Esophagus squamous epithelium (tissue), 5 donors: ENCODE results near the gene SLC22A1. TPM values are rescaled to one million over a fixed set of nuclear protein-coding genes. Genes with fewer than 3 reads are reported as not detected.

Experiments used
- DNase-seq: peaks from one replicate; lab custom pipeline; 2025; lab: John Stamatoyannopoulos, UW
- H3K27ac ChIP-seq, 4 donors: fragments of 200-600 bp; sonication (generic); one replicate each; pipeline ENCODE4 v1.5.1; 2016 to 2019; ENCODE audit warnings: mild to moderate bottlenecking in 1 of 4
- H3K27me3 ChIP-seq, 4 donors: fragments of 200-600 bp; sonication (generic); 1 replicate in 3 of 4; 2 replicates in 1 of 4; pipeline versions ENCODE4 v1.5.1 to v1.6.0; 2017 to 2021; ENCODE audit warnings: antibody characterized with exemption in 1 of 4
- H3K36me3 ChIP-seq, 3 donors: fragments of 200-600 bp; sonication (generic); one replicate each; pipeline ENCODE4 v1.5.1; 2016 to 2019
- H3K4me1 ChIP-seq, 3 donors: fragments of 200-600 bp; sonication (generic); one replicate each; pipeline ENCODE4 v1.5.1; 2017 to 2019
- H3K4me3 ChIP-seq, 4 donors: fragments of 200-600 bp; sonication (generic); 1 replicate in 3 of 4; 2 replicates in 1 of 4; pipeline ENCODE4 v1.5.1; 2016 to 2019; ENCODE audit warnings: mild to moderate bottlenecking in 2 of 4, moderate library complexity in 1 of 4
- H3K9me3 ChIP-seq, 3 donors: fragments of 200-600 bp; sonication (generic); one replicate each; pipeline ENCODE4 v1.5.1; 2016 to 2019
- CTCF ChIP-seq, 6 experiments: fragments of 450-650 bp in 4 of 6; fragments of 200-600 bp in 2 of 6; sonication (generic) in 2 of 6; IDR thresholded peaks; one replicate each; pipeline ENCODE4 v1.5.1; 2016 to 2019; ENCODE audit warnings: antibody characterized with exemption in 6 of 6, mild to moderate bottlenecking in 4 of 6, moderate library complexity in 4 of 6
- POLR2A ChIP-seq, 4 donors: fragments of 450-650 bp; IDR thresholded peaks; one replicate each; pipeline ENCODE4 v1.6.1; 2017; ENCODE audit warnings: antibody characterized with exemption in 4 of 4, mild to moderate bottlenecking in 4 of 4, moderate library complexity in 3 of 4
- WGBS, 2 donors: methylation state at CpG; one replicate each; pipeline ENCODE4 v1.1.5; 2018; 5-methylcytosine and 5-hydroxymethylcytosine counted together
- intact Hi-C: fragments of 100-400 bp; cut with DNase I; formaldehyde crosslinking; loops from one replicate; pipeline ENCODE4 v1.15.0; 2022
- total RNA-seq, 4 donors: library from RNA; depleted of rRNA; stranded (reverse); fragments of >200 nt; gene quantifications; one replicate each; pipeline ENCODE4 v1.1.0, GENCODE V29; 2016
- donor health status: DM: yes; HTN: yes; CAD: no.

The SLC22A1 gene
- total RNA-seq, 4 donors from 2014 or later: 0.35 to 0.53 (median 0.38) TPM; not detected in 1

- TF ChIP-seq CTCF (IDR thresholded peaks at IDR 0.05) (no peak), POLR2A (IDR thresholded peaks at IDR 0.05) (no peak)
- Histone ChIP-seq H3K9me3 (peaks cover 0 to 18% (median 14%) of the 10 kb centered on the region in 3 donors), H3K4me3 (no peak overlapping the region), H3K36me3 (no peaks in the 10 kb centered on the region), H3K27ac (no peak overlapping the region), H3K27me3 (no peaks in the 10 kb centered on the region), H3K4me1 (no peaks in the 10 kb centered on the region)
- intact Hi-C loops: no loop called here
- DNase-seq: no peak
- WGBS, 2 donors: 61 to 73% methylated on average over 1 of the region's 1 CpG
Observed at GRCh38 chr6:160190081-160190480, 68.5 kb downstream of the SLC22A1 start.

GRCh38 chr6:160190973-160191372, 69.4 kb downstream of the SLC22A1 start:
- DNase-seq: no peak
- no peaks in the 10 kb centered on the region for H3K36me3 ChIP-seq
- no peaks in the 10 kb centered on the region for H3K4me1 ChIP-seq
- no peak for TF ChIP-seq POLR2A (IDR thresholded peaks at IDR 0.05)
- no peak for TF ChIP-seq CTCF (IDR thresholded peaks at IDR 0.05)
- H3K9me3 ChIP-seq: peaks cover 0 to 22% (median 18%) of the 10 kb centered on the region in 3 donors
- H3K27me3 ChIP-seq: no peaks in the 10 kb centered on the region
- no peak overlapping the region for H3K27ac ChIP-seq
- intact Hi-C loops: no loop called here
- no peak overlapping the region for H3K4me3 ChIP-seq

- H3K9me3 ChIP-seq: peaks cover 0 to 22% (median 18%) of the 10 kb centered on the region in 3 donors
- 90 to 100% methylated on average over 1 of the region's 1 CpG for WGBS, 2 donors
- H3K4me3 ChIP-seq: no peak overlapping the region
- no peak for DNase-seq
- no peak overlapping the region for H3K27ac ChIP-seq
- TF ChIP-seq POLR2A (IDR thresholded peaks at IDR 0.05) (no peak), CTCF (IDR thresholded peaks at IDR 0.05) (no peak)
- intact Hi-C loops: no loop called here
- H3K4me1 ChIP-seq: no peaks in the 10 kb centered on the region
- H3K27me3 ChIP-seq: no peaks in the 10 kb centered on the region
- H3K36me3 ChIP-seq: no peaks in the 10 kb centered on the region
Observed at GRCh38 chr6:160192840-160193239, 71.2 kb downstream of the SLC22A1 start.

GRCh38 chr6:160194808-160195207, 73.2 kb downstream of the SLC22A1 start:
- Histone ChIP-seq H3K36me3 (no peaks in the 10 kb centered on the region), H3K9me3 (peaks cover 0 to 22% (median 18%) of the 10 kb centered on the region in 3 donors), H3K27ac (no peak overlapping the region), H3K4me3 (no peak overlapping the region), H3K27me3 (no peaks in the 10 kb centered on the region), H3K4me1 (no peaks in the 10 kb centered on the region)
- TF ChIP-seq CTCF (IDR thresholded peaks at IDR 0.05): no peak
- no peak for TF ChIP-seq POLR2A (IDR thresholded peaks at IDR 0.05)
- DNase-seq: no peak
- 64 to 79% methylated on average over 1 of the region's 1 CpG for WGBS, 2 donors
- intact Hi-C loops: no loop called here

GRCh38 chr6:160197662-160198061, 76.0 kb downstream of the SLC22A1 start:
- H3K4me3 ChIP-seq: no peak overlapping the region
- no peak overlapping the region for H3K27ac ChIP-seq
- no peaks in the 10 kb centered on the region for H3K36me3 ChIP-seq
- no peaks in the 10 kb centered on the region for H3K27me3 ChIP-seq
- no peaks in the 10 kb centered on the region for H3K4me1 ChIP-seq
- no peak for DNase-seq
- H3K9me3 ChIP-seq: peaks cover 0 to 19% (median 18%) of the 10 kb centered on the region in 3 donors
- TF ChIP-seq POLR2A (IDR thresholded peaks at IDR 0.05) (no peak), CTCF (IDR thresholded peaks at IDR 0.05) (no peak)
- intact Hi-C loops: no loop called here
